Activated CD4-positive, CD25-positive, alpha-beta regulatory T cell (primary cell): ENCODE data around the gene SLC13A3.

ENCODE experiments used
- DNase-seq, 4 experiments: peaks; one replicate each; lab custom pipeline; 2025; lab: John Stamatoyannopoulos, UW

SLC13A3 gene

GRCh38 chr20:46604551-46605133, 46.6 kb downstream of the SLC13A3 start:
- no peak for DNase-seq

DNA sequence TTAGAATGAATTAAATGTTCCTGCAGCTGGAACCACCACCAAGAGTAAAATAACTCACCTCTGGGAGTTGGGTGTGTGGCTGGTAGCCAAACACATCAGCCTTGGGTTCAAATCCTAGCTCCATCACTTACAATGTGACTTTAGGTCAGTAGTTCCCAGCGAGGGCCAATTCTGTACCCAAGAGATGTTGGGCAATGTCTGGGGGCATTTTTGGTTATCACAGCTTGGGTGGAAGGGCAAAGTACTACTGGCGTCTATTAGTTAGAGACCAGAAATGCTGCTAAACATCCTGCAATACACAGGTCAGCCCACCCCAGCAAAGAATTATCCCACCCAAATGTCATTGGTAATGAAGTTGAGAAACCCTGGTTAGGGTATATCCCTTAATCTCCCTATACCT, 48.8 kb downstream of the SLC13A3 start:
- no peak for DNase-seq

GRCh38 chr20:46601603-46602122, 49.6 kb downstream of the SLC13A3 start:
- DNase-seq = no peak

- no peak for DNase-seq
Observed at GRCh38 chr20:46600286-46600752, 50.9 kb downstream of the SLC13A3 start.

- DNase-seq = no peak
Observed at GRCh38 chr20:46599227-46599987, 51.9 kb downstream of the SLC13A3 start.

- DNase-seq = no peak
Observed at GRCh38 chr20:46595933-46596332, 55.3 kb downstream of the SLC13A3 start.

- no peak for DNase-seq
Observed at GRCh38 chr20:46594725-46595124, 56.5 kb downstream of the SLC13A3 start.

- DNase-seq = no peak
Observed at GRCh38 chr20:46592580-46593362, 58.5 kb downstream of the SLC13A3 start.

GRCh38 chr20:46590443-46590842, 60.8 kb downstream of the SLC13A3 start:
- no peak for DNase-seq

- DNase-seq = no peak
Observed at GRCh38 chr20:46588532-46589511, 62.4 kb downstream of the SLC13A3 start.

- DNase-seq = no peak
Observed at GRCh38 chr20:46587986-46588385, 63.3 kb downstream of the SLC13A3 start.

DNA sequence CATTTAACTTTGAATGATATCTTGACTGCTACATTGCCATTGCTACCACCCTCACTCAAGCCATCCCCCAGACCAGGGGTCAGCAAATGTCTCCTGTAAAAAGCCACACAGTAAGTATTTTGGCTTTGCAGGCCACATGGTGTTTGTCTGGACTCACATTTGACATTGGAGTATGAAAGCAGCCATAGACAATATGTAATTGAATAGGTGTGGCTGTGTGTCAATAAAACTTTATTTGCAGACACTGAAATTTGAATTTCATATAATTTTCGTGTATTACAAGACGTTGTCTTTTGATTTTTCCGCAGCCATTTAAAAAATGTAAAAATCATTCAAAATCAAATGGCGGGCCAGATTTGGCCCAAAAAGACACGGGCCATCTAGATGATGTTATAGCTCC, 64.5 kb downstream of the SLC13A3 start:
- no peak for DNase-seq

DNA sequence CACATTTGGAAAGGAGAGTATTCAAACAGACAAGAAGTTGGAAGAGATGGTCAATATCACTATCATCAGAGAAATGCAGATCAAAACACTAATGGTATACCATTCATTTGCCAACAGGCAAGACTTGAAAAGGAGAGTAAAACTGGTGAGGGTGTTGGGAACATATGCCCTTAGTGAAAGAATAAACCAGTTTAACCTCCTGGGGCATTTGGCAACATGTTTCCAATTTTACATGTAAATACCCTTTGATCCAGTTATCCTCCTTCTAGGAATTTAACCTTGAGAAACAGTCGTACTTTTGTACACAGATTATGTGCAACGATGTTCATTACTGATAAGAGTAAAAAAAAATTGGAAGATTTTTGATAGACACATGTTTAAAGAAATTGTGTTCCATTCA, 66.8 kb downstream of the SLC13A3 start:
- DNase-seq = no peak

DNA sequence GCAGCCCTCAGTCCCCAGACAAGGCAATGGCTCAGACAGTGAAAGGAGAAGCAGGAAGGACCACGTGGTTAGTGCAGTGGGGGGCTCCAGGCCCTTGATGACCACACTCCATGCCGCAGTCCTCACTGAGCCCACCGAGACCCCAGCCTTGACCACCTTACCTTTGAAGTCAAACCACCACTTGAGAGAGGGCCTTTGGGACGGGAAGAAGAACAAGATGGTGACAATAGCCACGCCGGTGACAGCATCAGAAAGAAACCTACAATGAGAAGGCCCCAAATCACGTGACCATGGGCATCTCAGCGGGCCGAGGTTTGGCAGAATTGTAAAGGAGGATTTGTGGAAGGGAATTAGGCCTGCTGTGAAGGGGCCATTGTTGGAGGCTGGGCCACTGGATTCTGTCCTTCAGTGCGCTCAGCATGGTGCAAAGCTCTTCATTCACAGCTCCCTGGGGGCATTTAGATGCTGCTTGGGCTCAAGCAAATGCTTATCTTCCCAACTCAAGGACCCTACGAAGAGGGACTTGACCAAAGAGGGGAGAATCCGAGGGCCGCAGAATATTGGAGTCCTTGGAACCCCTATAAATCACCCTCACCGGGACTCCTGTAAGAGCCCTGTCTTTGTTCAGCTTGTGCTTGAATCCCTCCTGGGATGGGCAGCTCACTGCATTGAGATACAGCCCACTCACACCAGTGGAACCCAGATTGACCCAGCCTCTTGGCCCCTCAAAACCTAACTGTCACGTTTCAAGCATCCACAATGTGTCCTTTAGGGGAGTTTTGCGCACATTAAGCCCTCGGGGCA, 67.6 kb downstream of the SLC13A3 start:
- no peak for DNase-seq

GRCh38 chr20:46582648-46583047, 68.6 kb downstream of the SLC13A3 start:
- no peak for DNase-seq

DNA sequence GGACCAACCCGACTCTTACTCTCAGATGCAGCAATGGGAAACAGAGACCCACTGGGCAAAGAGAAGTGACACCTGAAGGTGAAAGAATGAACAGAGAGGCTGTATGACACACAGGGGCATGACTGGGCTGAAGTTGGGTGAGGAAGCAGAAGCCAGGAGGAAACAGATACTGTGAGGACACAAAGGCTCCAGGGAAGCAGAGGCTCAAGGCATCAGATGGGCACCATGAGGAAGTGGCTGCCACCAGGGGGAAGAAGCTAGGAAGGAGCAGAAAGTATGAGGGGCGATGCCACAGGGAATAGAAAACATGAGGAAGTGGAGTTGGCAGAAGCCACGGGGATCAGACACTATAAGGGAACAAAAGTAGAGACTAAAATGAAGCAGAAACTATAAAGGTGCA, 69.9 kb downstream of the SLC13A3 start:
- DNase-seq = no peak

GRCh38 chr20:46580613-46581205, 70.5 kb downstream of the SLC13A3 start:
- DNase-seq = no peak

DNA sequence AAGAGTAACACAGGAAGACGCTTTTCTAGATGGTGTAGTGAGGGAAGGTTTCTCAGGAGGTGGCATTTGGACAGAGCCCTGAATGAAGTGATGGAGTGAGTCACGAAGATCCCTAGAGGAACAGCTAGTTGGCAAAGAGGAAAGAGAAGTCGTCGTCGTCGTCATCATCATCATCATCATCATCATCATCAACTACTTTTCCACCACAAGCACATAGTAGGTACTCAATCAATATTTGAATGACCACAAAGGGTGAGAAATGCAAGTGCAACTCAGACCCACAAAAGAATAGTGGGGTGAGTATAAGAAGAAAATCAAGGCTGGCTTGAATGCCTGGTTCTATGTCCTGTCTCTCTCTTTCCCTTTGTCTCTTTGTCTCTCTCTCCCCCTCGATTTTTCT, 72.5 kb downstream of the SLC13A3 start:
- DNase-seq = no peak

- no peak for DNase-seq
Observed at GRCh38 chr20:46576774-46577395, 74.4 kb downstream of the SLC13A3 start.
